ENCODE data around the gene LRP3.
"Not testable (repeated sequence)": the region's sequence is repeated elsewhere in the genome, so short reads cannot be mapped to it uniquely, and the experiment has no call there.

The LRP3 gene

GRCh38 chr19:33216198-33216830 lies 22.2 kb downstream of the LRP3 start:
- H3K9me3 Mint-ChIP-seq: no peaks in the 10 kb centered on the region
- no peak for TF ChIP-seq CTCF (IDR thresholded peaks at IDR 0.05; ENCODE audit: unreplicated experiment in 3 of 3)
- peaks cover 15% of the 10 kb centered on the region for H3K27me3 Mint-ChIP-seq (ENCODE audit: low read depth)
- no peaks in the 10 kb centered on the region for H3K4me1 Mint-ChIP-seq
- H3K4me3 Mint-ChIP-seq: no peak overlapping the region
- no peak overlapping the region for H3K27ac Mint-ChIP-seq
- no peaks in the 10 kb centered on the region for H3K36me3 Mint-ChIP-seq (ENCODE audit: low read depth)

GRCh38 chr19:33217881-33218280 lies 23.8 kb downstream of the LRP3 start:
- H3K27me3 Mint-ChIP-seq (ENCODE audit: low read depth): peaks cover 26% of the 10 kb centered on the region
- no peaks in the 10 kb centered on the region for H3K9me3 Mint-ChIP-seq
- no peak for TF ChIP-seq CTCF (IDR thresholded peaks at IDR 0.05; ENCODE audit: unreplicated experiment in 3 of 3)
- H3K4me1 Mint-ChIP-seq: no peaks in the 10 kb centered on the region
- H3K36me3 Mint-ChIP-seq (ENCODE audit: low read depth): no peaks in the 10 kb centered on the region
- H3K27ac Mint-ChIP-seq: no peak overlapping the region
- no peak overlapping the region for H3K4me3 Mint-ChIP-seq

GRCh38 chr19:33219261-33219815 lies 25.2 kb downstream of the LRP3 start:
- no peaks in the 10 kb centered on the region for H3K4me1 Mint-ChIP-seq
- no peak overlapping the region for H3K4me3 Mint-ChIP-seq
- no peak for TF ChIP-seq CTCF (IDR thresholded peaks at IDR 0.05; ENCODE audit: unreplicated experiment in 3 of 3)
- no peak overlapping the region for H3K27ac Mint-ChIP-seq
- no peaks in the 10 kb centered on the region for H3K9me3 Mint-ChIP-seq
- H3K27me3 Mint-ChIP-seq (ENCODE audit: low read depth): peaks cover 40% of the 10 kb centered on the region
- H3K36me3 Mint-ChIP-seq (ENCODE audit: low read depth): no peaks in the 10 kb centered on the region

- Mint-ChIP-seq H3K36me3 (ENCODE audit: low read depth) (no peaks in the 10 kb centered on the region), H3K27me3 (ENCODE audit: low read depth) (peaks cover 44% of the 10 kb centered on the region), H3K4me1 (no peaks in the 10 kb centered on the region), H3K4me3 (no peak overlapping the region), H3K27ac (no peak overlapping the region), H3K9me3 (peaks cover 2% of the 10 kb centered on the region)
- no peak for TF ChIP-seq CTCF (IDR thresholded peaks at IDR 0.05; ENCODE audit: unreplicated experiment in 3 of 3)
Observed at GRCh38 chr19:33220115-33220514, 26.0 kb downstream of the LRP3 start.

GRCh38 chr19:33220735-33221134 lies 26.6 kb downstream of the LRP3 start:
- no peaks in the 10 kb centered on the region for H3K36me3 Mint-ChIP-seq (ENCODE audit: low read depth)
- H3K27ac Mint-ChIP-seq: no peak overlapping the region
- no peak for TF ChIP-seq CTCF (IDR thresholded peaks at IDR 0.05; ENCODE audit: unreplicated experiment in 3 of 3)
- H3K4me1 Mint-ChIP-seq: no peaks in the 10 kb centered on the region
- peaks cover 2% of the 10 kb centered on the region for H3K9me3 Mint-ChIP-seq
- peaks cover 46% of the 10 kb centered on the region for H3K27me3 Mint-ChIP-seq (ENCODE audit: low read depth)
- H3K4me3 Mint-ChIP-seq: no peak overlapping the region

GRCh38 chr19:33221638-33222037 lies 27.5 kb downstream of the LRP3 start:
- Mint-ChIP-seq H3K4me3 (no peak overlapping the region), H3K9me3 (peaks cover 6% of the 10 kb centered on the region), H3K36me3 (ENCODE audit: low read depth) (peaks cover 4% of the 10 kb centered on the region), H3K27ac (no peak overlapping the region), H3K27me3 (ENCODE audit: low read depth) (peaks cover 56% of the 10 kb centered on the region), H3K4me1 (peaks cover 5% of the 10 kb centered on the region)
- no peak for TF ChIP-seq CTCF (IDR thresholded peaks at IDR 0.05; ENCODE audit: unreplicated experiment in 3 of 3)

GRCh38 chr19:33222255-33222654 lies 28.1 kb downstream of the LRP3 start:
- peaks cover 59% of the 10 kb centered on the region for H3K27me3 Mint-ChIP-seq (ENCODE audit: low read depth)
- not testable (repeated sequence) for H3K9me3 Mint-ChIP-seq; H3K36me3 Mint-ChIP-seq (ENCODE audit: low read depth); H3K4me1 Mint-ChIP-seq; H3K4me3 Mint-ChIP-seq; H3K27ac Mint-ChIP-seq

Data from nephron (organoid).